ENCODE data around the gene TAX1BP3. TPM values are rescaled to one million over a fixed set of nuclear protein-coding genes. Genes with fewer than 3 reads are reported as not detected.
A peak's percentile ranks its signal among the peaks of the same experiment; 100 is the strongest.

TAX1BP3 gene
- total and polyA plus RNA-seq, 2 of the 13 experiments (the other 11 are each of a cell fraction or from before 2014, with no cell fraction given), result 16.7 to 45.1 TPM

- no peak for TF ChIP-seq MZF1 (CRISPR knock-in tag; IDR thresholded peaks at IDR 0.05; ENCODE audit: borderline replicate concordance)
- no peak for TF ChIP-seq ISX (CRISPR knock-in tag; conservative IDR thresholded peaks at IDR 0.05)
- no peak for TF ChIP-seq ZNF713 (CRISPR knock-in tag; IDR thresholded peaks at IDR 0.05)
- TF ChIP-seq ZNF207 (IDR thresholded peaks at IDR 0.05; ENCODE audit: borderline replicate concordance), result no peak
- no peak for TF ChIP-seq PCBP1 (IDR thresholded peaks at IDR 0.05; ENCODE audit: borderline replicate concordance, low read depth, low read length)
- no peak for TF ChIP-seq DDIT3 (CRISPR knock-in tag; IDR thresholded peaks at IDR 0.05)
- TF ChIP-seq PCBP2 (optimal IDR thresholded peaks at IDR 0.05; ENCODE audit: low read depth, low read length, poor library complexity, severe bottlenecking), result no peak
- no peak for TF ChIP-seq SP1 (IDR thresholded peaks at IDR 0.05)
- TF ChIP-seq SP1 (CRISPR knock-in tag; IDR thresholded peaks at IDR 0.05), result no peak
- no peak for TF ChIP-seq MXD1 (CRISPR knock-in tag; IDR thresholded peaks at IDR 0.05)
- no peak for TF ChIP-seq ZIK1 (CRISPR knock-in tag; IDR thresholded peaks at IDR 0.05; ENCODE audit: borderline replicate concordance, low read depth)
- no peak for TF ChIP-seq NFE2L1 (CRISPR knock-in tag; IDR thresholded peaks at IDR 0.05; ENCODE audit: borderline replicate concordance)
- TF ChIP-seq TAF15 (IDR thresholded peaks at IDR 0.05; ENCODE audit: low read depth, low read length, poor library complexity, severe bottlenecking), result no peak
- TF ChIP-seq TEAD2 (CRISPR knock-in tag; IDR thresholded peaks at IDR 0.05), result no peak; the same call in 1 of the 2 replicates
- no peak for TF ChIP-seq CENPT (CRISPR knock-in tag; IDR thresholded peaks at IDR 0.05; ENCODE audit: low read depth)
- TF ChIP-seq SP2 (CRISPR knock-in tag; IDR thresholded peaks at IDR 0.05), result no peak
- TF ChIP-seq PAF1 (CRISPR knock-in tag; IDR thresholded peaks at IDR 0.05), result no peak
- TF ChIP-seq NR2F1 (CRISPR knock-in tag; IDR thresholded peaks at IDR 0.05), result peak in 1 of 2 experiments; percentile 45; a peak in 1 of 4 replicates
- no peak for TF ChIP-seq RBM39 (IDR thresholded peaks at IDR 0.05; ENCODE audit: low read depth, low read length, poor library complexity, severe bottlenecking)
- TF ChIP-seq STAT6 (CRISPR knock-in tag; IDR thresholded peaks at IDR 0.05; ENCODE audit: borderline replicate concordance), result no peak
- TF ChIP-seq ZKSCAN5 (CRISPR knock-in tag; IDR thresholded peaks at IDR 0.05), result no peak
- TF ChIP-seq MIER3 (CRISPR knock-in tag; IDR thresholded peaks at IDR 0.05; ENCODE audit: borderline replicate concordance), result no peak
- TF ChIP-seq YEATS4 (CRISPR knock-in tag; IDR thresholded peaks at IDR 0.05; ENCODE audit: borderline replicate concordance), result no peak; the same call in 1 of the 2 replicates
- peak; percentile 59 for TF ChIP-seq ZNF768 (CRISPR knock-in tag; IDR thresholded peaks at IDR 0.05)
- peak; percentile 37; the same call in 1 of the 2 replicates for TF ChIP-seq ZBTB8A (CRISPR knock-in tag; IDR thresholded peaks at IDR 0.05; ENCODE audit: borderline replicate concordance, low read depth)
- no peak for TF ChIP-seq DNMT1 (CRISPR knock-in tag; IDR thresholded peaks at IDR 0.05)
- TF ChIP-seq KLF12 (CRISPR knock-in tag; IDR thresholded peaks at IDR 0.05; ENCODE audit: borderline replicate concordance), result no peak
- no peak for TF ChIP-seq ZNF580 (CRISPR knock-in tag; IDR thresholded peaks at IDR 0.05; ENCODE audit: borderline replicate concordance, low read depth)
Observed at GRCh38 chr17:3635474-3636153, 32.8 kb downstream of the TAX1BP3 start (continued).
